ENCODE data around the gene ZFP62.

The ZFP62 gene

GRCh38 chr5:180868960-180869359, 7.9 kb upstream of the ZFP62 start:
- peak in 1 of 2 donors; percentile 70 for DNase-seq (ENCODE audit: low read depth in 2 of 2)

GRCh38 chr5:180866985-180867384, 5.9 kb upstream of the ZFP62 start:
- DNase-seq (ENCODE audit: low read depth in 2 of 2), result no peak

- DNase-seq (ENCODE audit: low read depth in 2 of 2), result no peak
Observed at GRCh38 chr5:180865981-180866695, 5.1 kb upstream of the ZFP62 start.

- no peak for DNase-seq (ENCODE audit: low read depth in 2 of 2)
Observed at GRCh38 chr5:180862645-180863044, 1.6 kb upstream of the ZFP62 start.

- peak in 1 of 2 donors; percentile 33 for DNase-seq (ENCODE audit: low read depth in 2 of 2)
Observed at GRCh38 chr5:180860273-180860886, 696 bp downstream of the ZFP62 start.

GRCh38 chr5:180858586-180858985, 2.5 kb downstream of the ZFP62 start:
- DNase-seq (ENCODE audit: low read depth in 2 of 2), result no peak

- no peak for DNase-seq (ENCODE audit: low read depth in 2 of 2)
Observed at GRCh38 chr5:180853848-180854176, 7.3 kb downstream of the ZFP62 start.

- DNase-seq (ENCODE audit: low read depth in 2 of 2), result no peak
Observed at GRCh38 chr5:180853121-180853847, 7.8 kb downstream of the ZFP62 start.

- no peak for DNase-seq (ENCODE audit: low read depth in 2 of 2)
Observed at GRCh38 chr5:180852495-180852894, 8.6 kb downstream of the ZFP62 start.

- no peak for DNase-seq (ENCODE audit: low read depth in 2 of 2)
Observed at GRCh38 chr5:180850434-180851078, 10.5 kb downstream of the ZFP62 start.

GRCh38 chr5:180849827-180850226, 11.2 kb downstream of the ZFP62 start:
- no peak for DNase-seq (ENCODE audit: low read depth in 2 of 2)

GRCh38 chr5:180848878-180849277, 12.2 kb downstream of the ZFP62 start:
- DNase-seq (ENCODE audit: low read depth in 2 of 2), result no peak

- no peak for DNase-seq (ENCODE audit: low read depth in 2 of 2)
Observed at GRCh38 chr5:180848265-180848664, 12.8 kb downstream of the ZFP62 start.

GRCh38 chr5:180847026-180847425, 14.1 kb downstream of the ZFP62 start:
- no peak for DNase-seq (ENCODE audit: low read depth in 2 of 2)

GRCh38 chr5:180844858-180845257, 16.2 kb downstream of the ZFP62 start:
- DNase-seq (ENCODE audit: low read depth in 2 of 2), result no peak

- no peak for DNase-seq (ENCODE audit: low read depth in 2 of 2)
Observed at GRCh38 chr5:180844432-180844831, 16.6 kb downstream of the ZFP62 start.

- DNase-seq (ENCODE audit: low read depth in 2 of 2), result no peak
Observed at GRCh38 chr5:180839935-180840334, 21.1 kb downstream of the ZFP62 start.

- DNase-seq (ENCODE audit: low read depth in 2 of 2), result no peak
Observed at GRCh38 chr5:180839227-180839626, 21.8 kb downstream of the ZFP62 start.

GRCh38 chr5:180837478-180837877, 23.6 kb downstream of the ZFP62 start:
- DNase-seq (ENCODE audit: low read depth in 2 of 2), result no peak

- DNase-seq (ENCODE audit: low read depth in 2 of 2), result peak in 1 of 2 donors; percentile 36
Observed at GRCh38 chr5:180832638-180833068, 28.4 kb downstream of the ZFP62 start.

GRCh38 chr5:180831139-180832093, 29.7 kb downstream of the ZFP62 start:
- DNase-seq (ENCODE audit: low read depth in 2 of 2), result peak; percentile 49 to 70

Data from stimulated activated CD4-positive, alpha-beta T cell treated with anti-CD3 and anti-CD28 coated beads, Interleukin-15, amount 100 ng/mL, for 48 hours (primary cell).